ENCODE measurements around the gene BLVRA.
"Not testable (repeated sequence)": the region's sequence is repeated elsewhere in the genome, so short reads cannot be mapped to it uniquely, and the experiment has no call there.

The BLVRA gene

DNA sequence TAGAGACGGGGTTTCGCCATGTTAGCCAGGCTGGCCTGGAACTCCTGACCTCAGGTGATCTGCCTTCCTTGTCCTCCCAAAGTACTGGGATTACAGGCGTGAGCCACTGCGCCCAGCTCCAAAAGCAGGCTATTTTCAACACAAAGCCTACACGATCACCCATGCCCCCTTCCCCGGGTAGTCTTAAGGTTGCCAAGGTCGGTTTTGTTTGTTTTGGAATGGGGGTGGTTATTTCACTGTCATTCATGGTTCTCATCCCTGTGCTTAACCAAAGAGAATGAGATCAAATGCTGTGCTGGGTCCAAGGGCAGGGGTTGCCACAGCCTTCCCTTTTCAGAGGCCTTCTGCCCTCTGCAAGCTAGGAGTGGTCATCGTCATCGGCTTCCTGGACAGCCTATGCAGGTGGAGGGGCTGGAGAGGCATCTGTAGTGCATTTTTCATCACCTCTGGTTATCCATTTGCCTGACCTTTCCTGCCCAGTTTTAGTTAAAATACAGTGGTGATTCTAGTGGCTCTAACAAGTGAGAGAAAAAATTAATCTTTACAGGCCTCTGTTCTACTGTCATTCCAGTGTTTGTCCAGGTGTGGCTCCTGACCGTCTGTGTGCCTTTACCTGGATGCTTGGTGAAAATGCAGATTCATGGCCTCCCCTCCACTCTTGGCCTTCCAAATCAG is 11.4 kb downstream of the BLVRA start:
- no peak for DNase-seq

DNA sequence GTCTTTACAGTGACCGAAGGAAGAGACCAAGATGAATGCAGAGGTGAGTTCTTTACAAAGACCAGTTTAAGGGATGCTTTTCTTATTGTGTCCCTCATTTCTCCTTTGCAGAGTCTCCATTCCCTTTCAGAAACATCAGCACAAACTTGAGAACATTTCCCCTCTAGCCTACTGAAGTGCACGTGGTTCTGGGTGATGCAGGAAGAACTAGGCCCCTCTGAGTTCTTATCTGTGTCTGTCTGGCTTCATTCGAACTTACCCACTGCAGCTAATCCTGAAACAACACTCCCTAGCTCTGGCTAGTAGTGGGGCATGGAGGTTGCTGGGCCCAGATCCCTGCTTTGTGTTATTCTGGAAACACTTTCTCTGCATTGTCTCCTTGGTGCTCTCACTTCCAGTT is 12.6 kb downstream of the BLVRA start:
- DNase-seq: no peak

DNA sequence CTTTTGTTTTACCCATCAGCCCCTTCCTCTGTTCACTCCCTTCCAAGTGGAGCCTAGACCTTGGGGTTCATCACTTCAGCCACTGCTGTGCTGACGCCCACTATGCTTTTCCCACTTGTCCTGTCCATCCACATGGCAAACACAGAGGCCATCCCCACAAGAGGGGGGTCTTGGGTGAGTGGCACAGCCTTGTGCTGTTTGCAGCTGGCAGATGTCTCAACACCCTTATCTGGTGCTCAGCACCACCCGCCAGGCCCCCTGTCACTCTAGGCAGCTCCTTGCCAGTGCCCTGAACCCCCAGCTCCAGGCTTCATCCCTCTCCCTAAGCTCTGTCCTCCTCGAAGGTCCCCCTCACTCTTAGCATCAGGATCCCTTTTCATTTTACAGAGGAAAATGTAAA is 13.1 kb downstream of the BLVRA start:
- no peak for DNase-seq

DNA sequence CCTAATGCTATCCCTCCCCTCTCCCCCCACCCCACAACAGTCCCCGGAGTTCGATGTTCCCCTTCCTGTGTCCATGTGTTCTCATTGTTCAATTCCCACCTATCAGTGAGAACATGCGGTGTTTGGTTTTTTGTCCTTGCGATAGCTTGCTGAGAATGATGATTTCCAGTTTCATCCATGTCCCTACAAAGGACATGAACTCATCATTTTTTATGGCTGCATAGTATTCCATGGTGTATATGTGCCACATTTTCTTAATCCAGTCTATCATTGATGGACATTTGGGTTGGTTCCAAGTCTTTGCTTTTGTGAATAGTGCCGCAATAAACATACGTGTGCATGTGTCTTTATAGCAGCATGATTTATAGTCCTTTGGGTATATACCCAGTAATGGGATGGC is 14.8 kb downstream of the BLVRA start:
- DNase-seq: not testable (repeated sequence)

DNA sequence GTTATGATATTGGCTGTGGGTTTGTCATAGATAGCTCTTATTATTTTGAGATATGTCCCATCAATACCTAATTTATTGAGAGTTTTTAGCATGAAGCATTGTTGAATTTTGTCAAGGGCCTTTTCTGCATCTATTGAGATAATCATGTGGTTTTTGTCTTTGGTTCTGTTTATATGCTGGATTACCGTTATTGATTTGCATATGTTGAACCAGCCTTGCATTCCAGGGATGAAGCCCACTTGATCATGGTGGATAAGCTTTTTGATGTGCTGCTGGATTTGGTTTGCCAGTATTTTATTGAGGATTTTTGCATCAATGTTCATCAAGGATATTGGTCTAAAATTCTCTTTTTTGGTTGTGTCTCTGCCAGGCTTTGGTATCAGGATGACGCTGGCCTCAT is 16.8 kb downstream of the BLVRA start:
- DNase-seq: not testable (repeated sequence)

DNA sequence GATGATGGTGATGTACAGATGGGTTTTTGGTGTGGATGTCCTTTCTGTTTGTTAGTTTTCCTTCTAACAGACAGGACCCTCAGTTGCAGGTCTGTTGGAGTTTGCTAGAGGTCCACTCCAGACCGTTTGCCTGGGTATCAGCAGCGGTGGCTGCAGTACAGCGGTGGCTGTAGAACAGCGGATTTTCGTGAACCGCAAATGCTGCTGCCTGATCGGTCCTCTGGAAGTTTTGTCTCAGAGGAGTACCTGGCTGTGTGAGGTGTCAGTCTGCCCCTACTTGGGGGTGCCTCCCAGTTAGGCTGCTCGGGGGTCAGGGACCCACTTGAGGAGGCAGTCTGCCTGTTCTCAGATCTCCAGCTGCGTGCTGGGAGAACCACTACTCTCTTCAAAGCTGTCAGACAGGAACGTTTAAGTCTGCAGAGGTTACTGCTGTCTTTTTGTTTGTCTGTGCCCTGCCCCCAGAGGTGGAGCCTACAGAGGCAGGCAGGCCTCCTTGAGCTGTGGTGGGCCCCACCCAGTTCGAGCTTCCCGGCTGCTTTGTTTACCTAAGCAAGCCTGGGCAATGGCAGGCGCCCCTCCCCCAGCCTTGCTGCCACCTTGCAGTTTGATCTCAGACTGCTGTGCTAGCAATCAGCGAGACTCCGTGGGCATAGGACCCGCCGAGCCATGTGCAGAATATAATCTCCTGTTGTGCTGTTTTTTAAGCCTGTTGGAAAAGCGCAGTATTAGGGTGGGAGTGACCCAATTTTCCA is 20.0 kb downstream of the BLVRA start:
- DNase-seq: peak; percentile 40

DNA sequence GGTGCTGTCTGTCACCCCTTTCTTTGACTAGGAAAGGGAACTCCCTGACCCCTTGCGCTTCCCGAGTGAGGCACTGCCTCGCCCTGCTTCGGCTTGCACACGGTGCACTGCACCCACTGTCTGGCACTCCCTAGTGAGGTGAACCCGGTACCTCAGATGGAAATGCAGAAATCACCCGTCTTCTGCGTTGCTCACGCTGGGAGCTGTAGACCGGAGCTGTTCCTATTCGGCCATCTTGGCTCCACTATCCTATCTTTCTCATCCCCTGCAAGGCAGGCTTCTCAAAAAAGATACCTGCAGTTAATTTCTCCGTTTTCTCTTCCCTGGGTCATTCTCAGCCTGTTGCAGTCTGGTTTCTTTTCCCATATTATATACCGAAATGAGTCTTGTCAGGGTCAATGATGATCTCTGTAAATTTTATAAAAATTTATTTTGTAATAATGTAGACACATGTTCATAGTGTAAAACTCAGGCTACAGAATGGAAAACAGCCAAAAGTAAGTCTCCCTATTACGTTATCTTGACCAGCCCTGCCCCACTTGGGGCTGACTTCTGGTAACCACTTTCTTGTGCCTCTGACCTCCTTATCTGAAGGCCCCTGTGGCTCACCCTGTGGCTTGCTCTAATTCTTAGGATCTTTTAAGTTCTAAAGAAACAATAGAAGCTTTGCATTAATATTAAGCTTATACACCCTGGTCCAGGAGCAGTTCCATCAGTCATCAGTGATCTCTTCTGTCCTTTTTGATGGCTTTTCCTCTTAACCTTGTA is 20.7 kb downstream of the BLVRA start:
- peak; percentile 41 for DNase-seq

DNA sequence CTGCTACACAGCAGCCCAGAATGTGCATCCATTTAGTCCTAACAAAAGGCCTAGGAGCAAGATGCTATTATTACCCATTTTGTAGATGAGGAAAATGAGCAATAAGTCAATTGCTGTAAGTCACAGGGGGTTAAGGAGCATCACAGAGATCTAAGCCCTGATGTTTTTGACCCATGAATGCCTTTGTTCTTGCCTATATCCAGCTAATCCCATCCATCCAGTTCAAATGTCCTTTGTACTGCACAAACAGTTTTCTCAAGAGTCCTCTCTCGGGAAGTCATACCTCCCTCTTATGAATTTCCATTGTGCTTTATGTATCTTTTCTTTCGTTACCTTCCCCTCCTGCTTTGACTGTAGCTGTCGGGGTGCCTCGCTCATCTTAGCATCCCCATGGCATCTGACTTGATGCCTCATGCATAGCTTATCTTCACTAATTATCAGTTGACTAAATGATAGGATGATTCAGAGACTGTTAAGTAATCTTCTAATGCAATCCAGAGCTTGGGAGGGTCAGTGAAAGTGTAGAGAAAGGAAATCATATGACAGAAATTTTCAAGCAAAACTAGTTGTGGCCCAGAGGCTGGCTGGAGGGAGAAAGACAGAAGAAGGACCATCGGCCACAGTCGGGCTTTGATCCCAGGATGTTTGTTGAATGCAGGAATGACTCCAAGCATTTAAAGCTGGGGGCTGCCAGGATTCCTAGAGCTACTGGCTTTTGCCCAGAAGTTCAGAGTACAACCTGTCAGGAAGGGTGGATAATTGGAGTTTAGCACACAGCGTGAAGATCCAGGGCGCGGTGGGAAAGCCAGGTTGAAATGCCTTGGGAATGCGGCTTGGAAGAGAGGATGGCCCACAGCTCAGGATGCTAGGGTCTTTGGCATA is 23.5 kb downstream of the BLVRA start:
- DNase-seq: no peak

DNA sequence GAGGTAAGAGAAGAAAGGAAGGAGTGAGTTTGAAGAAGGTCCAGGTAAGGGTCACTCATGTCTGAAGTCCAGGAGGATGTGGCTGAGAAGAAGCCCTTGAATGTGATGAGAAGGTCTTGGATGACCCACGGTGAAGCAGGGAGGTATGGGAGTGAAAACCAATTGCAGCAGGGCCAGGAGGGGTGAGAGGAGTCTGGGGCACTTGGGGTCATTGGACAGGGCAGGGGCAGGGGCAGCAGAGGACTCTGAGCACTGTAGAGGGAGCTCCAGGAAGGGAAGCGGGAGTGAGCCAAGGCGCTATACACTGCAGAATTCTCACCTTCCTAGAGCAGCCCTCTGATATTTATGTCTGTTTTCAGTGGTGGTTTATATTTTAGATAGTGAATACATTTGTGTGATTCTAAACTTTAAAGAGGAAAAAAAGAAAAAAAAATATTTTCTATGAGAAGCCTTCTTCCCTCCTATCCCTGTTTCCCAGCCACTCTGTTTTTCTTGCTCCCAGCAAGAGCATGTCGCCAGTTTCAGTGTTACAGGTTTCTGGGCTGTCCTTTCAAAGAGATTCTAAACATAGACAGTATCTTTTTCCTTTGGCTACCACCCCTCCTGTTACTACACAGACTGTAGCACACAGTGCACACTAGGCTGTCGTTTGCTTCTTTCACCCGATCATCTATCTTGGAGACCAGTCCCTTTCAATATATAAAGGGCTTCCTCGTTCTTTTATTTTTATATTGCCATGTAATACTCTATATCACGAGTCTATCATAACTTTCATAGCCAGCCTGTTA is 24.5 kb downstream of the BLVRA start:
- no peak for DNase-seq

DNA sequence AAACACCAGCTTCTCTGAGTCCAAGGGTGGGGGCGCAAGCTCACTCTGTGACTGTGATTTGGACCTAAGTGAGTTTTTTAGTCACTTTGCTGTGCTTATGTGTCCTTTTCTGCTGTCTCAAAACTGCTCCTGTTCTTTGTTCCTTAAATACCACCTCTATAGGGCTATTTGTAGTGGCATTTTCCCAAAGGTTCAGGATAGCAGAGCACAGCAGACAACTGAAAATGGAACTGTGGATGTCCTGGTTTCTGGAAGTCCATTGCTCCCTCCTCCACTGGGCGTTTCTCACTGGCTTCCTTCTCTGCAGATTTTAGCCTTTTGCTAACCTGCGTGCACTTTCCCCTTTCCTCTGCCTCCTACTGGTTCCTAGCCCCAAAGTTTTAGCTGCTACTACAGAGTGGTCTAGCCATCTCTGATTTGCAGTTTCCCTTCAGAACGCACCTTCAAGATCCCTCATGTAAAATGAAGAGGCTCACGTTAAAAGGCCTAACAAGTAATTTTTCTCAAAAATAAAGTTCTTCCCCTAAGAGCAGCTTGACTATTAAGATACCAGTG is 25.6 kb downstream of the BLVRA start:
- DNase-seq: no peak

DNA sequence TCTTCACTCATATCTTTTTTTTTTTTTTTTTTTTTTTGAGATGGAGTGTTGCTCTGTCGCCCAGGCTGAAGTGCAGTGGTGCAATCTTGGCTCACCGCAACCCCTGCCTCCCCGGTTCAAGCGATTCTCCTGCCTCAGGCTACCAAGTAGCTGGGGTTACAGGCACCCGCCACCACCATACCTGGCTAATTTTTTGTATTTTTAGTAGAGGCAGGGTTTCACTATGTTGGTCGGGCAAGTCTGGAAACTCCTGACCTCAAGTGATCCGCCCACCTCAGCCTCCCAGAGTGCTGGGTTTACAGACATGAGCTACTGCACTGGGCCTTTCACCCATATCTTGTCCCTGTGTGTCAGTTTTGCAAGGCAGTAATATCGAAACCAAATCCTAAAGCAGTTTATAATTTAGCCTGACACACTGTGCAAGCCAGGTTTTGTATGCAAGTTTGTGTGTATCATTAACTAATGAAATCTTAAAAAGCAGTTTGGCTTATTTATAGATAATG is 26.2 kb downstream of the BLVRA start:
- not testable (repeated sequence) for DNase-seq

DNA sequence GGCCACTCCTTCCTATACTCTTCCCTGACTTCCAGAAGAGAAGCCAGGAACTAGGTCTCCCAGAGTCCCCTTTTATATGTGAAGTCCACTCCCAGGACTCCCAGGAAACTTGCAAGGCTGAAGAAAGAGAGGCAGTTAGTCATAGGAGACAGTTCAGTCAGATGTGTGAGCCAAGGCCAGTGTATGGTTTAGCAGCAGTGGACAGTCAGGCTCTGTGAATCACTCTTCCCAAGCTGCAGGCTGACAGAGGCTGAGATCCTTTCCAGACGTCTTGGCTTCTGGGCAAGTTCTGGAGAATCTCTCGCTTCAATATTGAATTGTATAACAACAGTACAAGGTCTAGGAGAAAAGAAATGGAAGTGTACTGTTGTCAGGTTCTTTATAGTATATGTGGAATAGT is 26.9 kb downstream of the BLVRA start:
- no peak for DNase-seq

DNA sequence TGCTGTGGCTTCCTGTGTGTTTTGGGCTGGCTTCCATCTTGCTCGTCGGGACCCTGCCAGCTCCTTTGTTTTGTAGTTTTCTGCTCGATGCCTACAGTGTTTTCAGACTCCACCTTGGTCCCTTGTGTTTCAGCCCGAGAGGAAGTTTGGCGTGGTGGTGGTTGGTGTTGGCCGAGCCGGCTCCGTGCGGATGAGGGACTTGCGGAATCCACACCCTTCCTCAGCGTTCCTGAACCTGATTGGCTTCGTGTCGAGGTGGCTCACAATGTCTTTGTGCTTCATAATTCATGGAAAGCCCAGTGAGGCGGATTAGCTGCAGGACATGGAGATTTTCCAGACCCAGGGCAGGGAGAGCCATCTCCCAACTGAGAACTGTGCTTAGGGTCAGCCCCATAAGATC is 29.3 kb downstream of the BLVRA start:
- DNase-seq: no peak

DNA sequence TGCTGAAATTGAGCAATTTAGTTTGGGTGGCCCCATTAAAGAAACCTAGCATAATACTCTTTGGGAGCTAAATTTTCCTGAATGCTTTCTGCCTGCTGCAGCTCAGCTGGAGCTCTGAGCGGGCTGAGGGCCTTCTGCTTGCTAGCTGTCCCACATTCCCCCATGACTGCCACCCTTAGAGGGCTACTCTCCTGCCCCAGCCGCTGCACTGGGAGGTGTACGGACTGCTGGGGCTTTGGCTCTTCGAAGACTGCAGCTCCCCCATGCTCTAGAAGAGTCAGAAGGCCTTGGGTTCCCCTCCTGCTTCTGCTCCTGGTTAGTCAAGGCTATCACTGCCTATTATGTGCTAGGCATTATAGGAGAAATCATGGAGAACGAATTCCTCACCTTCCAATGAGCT is 31.5 kb downstream of the BLVRA start:
- DNase-seq: no peak

DNA sequence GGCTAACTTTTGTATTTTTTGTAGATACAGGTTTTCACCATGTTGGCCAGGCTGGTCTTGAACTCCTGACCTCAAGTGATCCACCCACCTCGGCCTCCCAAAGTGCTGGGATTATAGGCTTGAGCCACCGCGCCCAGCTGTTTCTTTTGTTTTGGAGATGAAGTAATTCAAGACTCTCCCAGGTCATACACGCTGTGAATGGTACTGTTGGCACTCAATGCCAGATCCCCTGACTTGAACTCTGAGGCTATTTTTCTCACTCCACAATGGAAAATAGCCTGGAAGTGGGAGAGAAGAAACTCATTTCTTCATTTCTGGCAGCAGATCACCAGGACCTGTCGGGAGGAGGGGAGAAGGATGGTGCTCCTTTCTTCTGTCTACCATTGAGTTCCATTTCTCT is 32.4 kb downstream of the BLVRA start:
- DNase-seq: no peak

DNA sequence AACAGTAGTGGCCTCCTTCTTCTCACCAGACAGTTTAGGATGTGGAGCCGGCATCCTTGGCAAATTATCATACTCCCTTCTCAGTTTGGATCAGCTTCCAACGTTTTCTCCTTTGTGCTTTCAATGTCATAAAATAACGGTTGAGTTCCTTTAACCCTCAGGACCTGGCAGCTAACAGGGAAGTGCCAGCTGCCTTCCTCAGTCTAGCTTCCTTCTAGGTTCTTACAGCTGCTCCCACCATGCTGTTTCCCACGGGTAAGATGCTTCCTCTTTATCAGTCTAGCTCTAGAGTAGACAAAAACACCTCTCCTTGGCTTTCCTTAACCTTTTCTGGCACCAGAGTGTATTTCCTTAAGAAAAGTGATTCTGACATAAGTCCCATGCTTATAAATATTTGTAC is 33.2 kb downstream of the BLVRA start:
- DNase-seq: no peak

DNA sequence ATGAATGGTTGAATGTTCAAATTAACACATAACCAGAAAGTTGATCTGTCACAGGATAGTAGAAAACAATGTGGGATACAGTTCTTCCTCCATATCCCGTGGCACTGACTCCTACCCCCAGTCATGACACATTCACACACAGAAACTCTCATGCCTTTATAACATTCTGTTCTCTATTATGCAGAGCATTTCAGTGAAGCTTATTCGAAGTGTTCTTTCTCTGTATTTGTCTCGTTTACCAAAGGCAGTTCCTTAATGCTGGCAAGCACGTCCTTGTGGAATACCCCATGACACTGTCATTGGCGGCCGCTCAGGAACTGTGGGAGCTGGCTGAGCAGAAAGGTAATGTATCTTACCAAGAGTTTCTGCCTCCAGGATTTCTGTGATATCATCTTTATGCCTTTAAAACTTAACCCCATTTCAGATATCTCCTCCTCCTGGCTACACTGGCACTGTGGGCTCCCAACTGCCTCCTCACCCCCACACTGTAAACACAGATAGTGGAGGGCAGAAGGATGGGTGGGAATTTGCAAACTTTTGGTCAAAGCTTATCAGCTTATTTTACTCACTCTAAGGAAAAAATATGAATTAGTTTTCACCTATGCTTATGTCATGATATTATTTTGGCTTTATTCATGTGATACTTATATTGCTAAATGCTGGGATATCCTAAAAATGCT is 34.1 kb downstream of the BLVRA start:
- DNase-seq: no peak

DNA sequence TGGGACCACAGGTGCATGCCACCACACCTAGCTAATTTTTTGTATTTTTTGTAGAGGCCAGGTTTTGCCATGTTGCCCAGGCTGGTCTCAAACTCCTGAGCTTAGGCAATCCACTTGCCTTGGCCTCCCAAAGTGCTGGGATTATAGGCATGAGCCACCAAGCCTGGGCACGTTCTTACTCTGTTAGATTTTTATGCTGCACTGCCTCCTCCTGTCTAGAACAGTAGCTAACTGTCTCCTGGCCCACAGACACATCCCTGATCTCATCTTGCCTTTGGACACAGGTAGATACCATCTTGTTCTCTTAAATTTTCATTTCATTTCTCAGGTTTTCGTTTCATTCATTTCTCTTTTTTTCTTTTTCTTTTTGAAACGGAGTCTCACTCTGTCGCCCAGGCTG is 41.1 kb downstream of the BLVRA start:
- DNase-seq: no peak

DNA sequence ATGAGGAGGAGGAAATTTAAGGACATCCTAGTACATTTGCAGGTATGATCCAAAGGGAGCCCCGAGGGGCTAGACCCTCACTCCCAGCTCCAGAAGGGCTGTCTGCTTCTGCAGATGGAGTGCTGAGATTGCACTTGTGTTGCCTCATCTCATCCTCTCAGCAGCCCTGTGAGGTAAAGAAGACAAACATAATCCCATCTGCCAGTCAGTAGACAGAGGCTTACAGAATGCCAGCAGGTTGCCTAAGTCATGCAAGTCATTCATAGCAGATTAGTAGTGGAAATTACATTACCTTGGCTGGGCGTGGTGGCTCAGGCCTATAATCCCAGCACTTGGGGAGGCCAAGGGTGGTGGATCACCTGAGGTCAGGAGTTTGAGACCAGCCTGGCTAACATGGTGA is 45.4 kb downstream of the BLVRA start:
- peak; percentile 39 for DNase-seq

DNA sequence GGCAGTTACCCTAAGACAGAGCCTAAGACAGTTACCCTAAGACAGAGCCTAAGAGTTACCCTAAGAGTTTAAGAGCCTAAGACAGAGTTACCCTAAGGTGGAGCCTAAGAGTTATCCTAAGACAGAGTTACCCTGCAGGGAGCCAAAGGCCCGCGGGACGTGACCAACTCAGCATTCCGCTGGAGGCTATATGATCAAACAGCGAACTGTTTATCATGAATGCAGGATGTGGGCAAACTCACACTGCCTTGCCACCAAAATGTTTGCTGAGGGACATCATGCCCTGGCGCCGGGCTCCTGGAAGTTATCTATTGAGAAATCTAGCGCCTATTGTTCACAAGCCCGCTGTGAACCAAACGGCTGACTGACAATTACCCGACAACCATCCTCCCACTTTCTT is 49.9 kb downstream of the BLVRA start:
- DNase-seq: no peak
